Activated CD4-positive, alpha-beta T cell treated with anti-CD3 and anti-CD28 coated beads, Interleukin-2, amount 10 ng/mL, durations not matched to agents 7 days and 5 days (primary cell): ENCODE data around the gene NFATC2IP. TPM values are rescaled to one million over a fixed set of nuclear protein-coding genes. Genes with fewer than 3 reads are reported as not detected.
"Not testable (repeated sequence)": the region's sequence is repeated elsewhere in the genome, so short reads cannot be mapped to it uniquely, and the experiment has no call there.

ENCODE experiments used
- CTCF ChIA-PET: fragments of 350-600 bp; sonication (Branson Sonifier 250); formaldehyde crosslinking; loops from one replicate; lab custom pipeline; 2021; ENCODE audit warnings: antibody characterized with exemption; lab: Charles Lee
- POLR2A ChIA-PET: fragments of 350-600 bp; sonication (Branson Sonifier 250); formaldehyde crosslinking; loops from one replicate; lab custom pipeline; 2021; ENCODE audit warnings: antibody characterized with exemption; lab: Charles Lee
- DNase-seq: peaks from one replicate; pipeline ENCODE4 v3.0.0-alpha.2; 2020
- H3K27ac Mint-ChIP-seq: one replicate; pipeline ENCODE4 v1.8.0; 2021; ENCODE audit warnings: mild to moderate bottlenecking, moderate library complexity, mixed read lengths
- H3K27me3 Mint-ChIP-seq: one replicate; pipeline ENCODE4 v1.8.0; 2021; ENCODE audit warnings: mixed read lengths
- H3K36me3 Mint-ChIP-seq: one replicate; pipeline ENCODE4 v1.8.0; 2021; ENCODE audit warnings: low read depth, mixed read lengths
- H3K4me1 Mint-ChIP-seq: one replicate; pipeline ENCODE4 v1.8.0; 2021; ENCODE audit warnings: mixed read lengths
- H3K4me3 Mint-ChIP-seq: one replicate; pipeline ENCODE4 v1.8.0; 2021; ENCODE audit warnings: mild to moderate bottlenecking, moderate library complexity, mixed read lengths
- H3K9me3 Mint-ChIP-seq: one replicate; pipeline ENCODE4 v1.8.0; 2021; ENCODE audit warnings: mixed read lengths
- total RNA-seq, 2 experiments: library from RNA; stranded (reverse); gene quantifications; one replicate each; pipeline ENCODE4 v1.2.3, GENCODE V29; 2021

Gene NFATC2IP
- total RNA-seq, 2 experiments from 2014 or later, result 114 to 130 TPM

DNA sequence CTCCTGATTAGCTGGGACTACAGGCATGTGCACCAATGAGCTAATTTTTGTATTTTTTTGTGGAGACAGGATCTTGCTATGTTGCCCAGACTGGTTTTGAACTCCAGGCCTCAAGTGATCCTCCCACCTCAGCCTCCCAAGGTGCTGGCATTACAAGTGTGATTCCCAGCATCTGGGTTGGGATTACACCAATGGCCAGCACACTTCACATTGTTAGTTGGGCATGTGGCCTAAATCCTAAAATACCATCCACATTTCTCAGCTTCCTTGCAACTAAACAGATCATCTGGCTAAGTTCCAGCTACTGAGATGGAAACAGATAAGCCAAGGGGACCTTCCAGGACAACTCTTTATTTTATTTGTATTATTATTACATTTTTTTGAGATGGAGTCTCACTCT, 35.6 kb upstream of the NFATC2IP start:
- Mint-ChIP-seq H3K4me1 (no peaks in the 10 kb centered on the region), H3K27ac (no peak overlapping the region), H3K9me3 (no peaks in the 10 kb centered on the region), H3K36me3 (peaks cover 18% of the 10 kb centered on the region), H3K27me3 (no peaks in the 10 kb centered on the region), H3K4me3 (no peak overlapping the region)
- ChIA-PET POLR2A (interaction anchor here (0.5 to 0.6 kb wide), 2 partner anchors 64 to 103 kb away, joined by 3 read pairs; no protein-coding TSS in a partner anchor), CTCF (interaction anchor here (0.6 to 1.4 kb wide), 4 partner anchors 8 to 96 kb away, joined by 3 to 5 read pairs (median 4); no protein-coding TSS in a partner anchor)
- no peak for DNase-seq

GRCh38 chr16:28917095-28917494, 33.6 kb upstream of the NFATC2IP start:
- H3K27me3 Mint-ChIP-seq, result no peaks in the 10 kb centered on the region
- no peak for DNase-seq
- H3K4me3 Mint-ChIP-seq, result no peak overlapping the region
- no peaks in the 10 kb centered on the region for H3K4me1 Mint-ChIP-seq
- H3K36me3 Mint-ChIP-seq, result peaks cover 22% of the 10 kb centered on the region
- H3K9me3 Mint-ChIP-seq, result no peaks in the 10 kb centered on the region
- ChIA-PET POLR2A (no interaction called here), CTCF (interaction anchor here (3.2 kb wide), 1 partner anchor 28 kb away, joined by 16 read pairs; no protein-coding TSS in a partner anchor)
- H3K27ac Mint-ChIP-seq, result no peak overlapping the region

DNA sequence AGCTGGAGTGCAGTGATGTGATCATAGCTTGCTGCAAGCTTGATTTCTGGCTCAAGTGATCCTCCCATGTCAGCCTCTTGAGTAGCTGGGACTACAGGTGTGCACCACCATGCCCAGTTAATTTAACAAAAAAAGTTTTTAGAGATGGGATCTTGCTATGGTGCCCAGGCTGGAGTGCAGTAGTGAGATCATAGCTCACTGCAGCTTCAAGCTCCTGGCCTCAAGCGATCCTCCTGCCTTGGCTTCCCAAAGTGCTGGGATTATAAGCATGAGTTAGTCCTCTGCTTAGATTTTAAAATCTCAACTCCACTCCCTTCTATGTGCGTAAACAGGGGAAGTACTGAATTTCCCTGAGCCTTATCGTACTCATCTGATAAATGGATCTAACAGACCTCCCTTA, 32.0 kb upstream of the NFATC2IP start:
- peaks cover 4% of the 10 kb centered on the region for H3K4me1 Mint-ChIP-seq
- H3K27me3 Mint-ChIP-seq, result no peaks in the 10 kb centered on the region
- no peaks in the 10 kb centered on the region for H3K9me3 Mint-ChIP-seq
- DNase-seq, result no peak
- no peak overlapping the region for H3K27ac Mint-ChIP-seq
- no peak overlapping the region for H3K4me3 Mint-ChIP-seq
- ChIA-PET CTCF (interaction anchor here (0.8 to 3.2 kb wide), 4 partner anchors 11 to 26 kb away, joined by 3 to 16 read pairs (median 4); partner anchors contain the start of gene CD19), POLR2A (no interaction called here)
- H3K36me3 Mint-ChIP-seq, result peaks cover 26% of the 10 kb centered on the region

DNA sequence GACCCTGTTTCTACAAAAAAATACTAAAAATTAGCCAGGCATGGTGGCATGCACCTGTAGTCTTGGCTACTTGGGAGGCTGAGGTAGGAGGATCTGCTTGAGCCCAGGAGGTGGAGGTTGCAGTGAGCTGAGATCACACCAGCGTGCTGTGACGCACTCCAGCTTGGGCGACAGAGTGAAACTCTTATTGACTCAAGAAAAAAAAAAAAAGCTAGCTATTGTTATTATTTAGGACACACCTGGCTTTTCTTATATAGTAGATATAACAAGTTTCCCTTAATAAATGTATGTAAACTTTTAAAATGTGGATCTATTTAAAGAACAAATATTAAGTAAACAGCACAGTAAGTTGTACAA, 27.5 kb upstream of the NFATC2IP start:
- H3K9me3 Mint-ChIP-seq, result no peaks in the 10 kb centered on the region
- POLR2A ChIA-PET, result no interaction called here
- CTCF ChIA-PET, result interaction anchor here (0.6 to 1.5 kb wide), 8 partner anchors 9 to 283 kb away, joined by 3 to 4 read pairs (median 3); no protein-coding TSS in a partner anchor
- DNase-seq, result no peak
- H3K27ac Mint-ChIP-seq, result peak overlapping the region; percentile 67
- peak overlapping the region; percentile 52 for H3K4me3 Mint-ChIP-seq
- no peaks in the 10 kb centered on the region for H3K27me3 Mint-ChIP-seq
- H3K4me1 Mint-ChIP-seq, result peaks cover 22% of the 10 kb centered on the region
- H3K36me3 Mint-ChIP-seq, result peaks cover 17% of the 10 kb centered on the region

- H3K4me3 Mint-ChIP-seq, result peak overlapping the region; percentile 94
- no peak for DNase-seq
- H3K36me3 Mint-ChIP-seq, result peaks cover 15% of the 10 kb centered on the region
- H3K4me1 Mint-ChIP-seq, result peaks cover 22% of the 10 kb centered on the region
- no peaks in the 10 kb centered on the region for H3K27me3 Mint-ChIP-seq
- ChIA-PET CTCF (interaction anchor here (0.6 to 2.0 kb wide), 7 partner anchors 9 to 33 kb away, joined by 3 to 7 read pairs (median 3); no protein-coding TSS in a partner anchor), POLR2A (no interaction called here)
- no peaks in the 10 kb centered on the region for H3K9me3 Mint-ChIP-seq
- H3K27ac Mint-ChIP-seq, result peak overlapping the region; percentile 67
Measured at GRCh38 chr16:28923652-28924398, 26.9 kb upstream of the NFATC2IP start.

DNA sequence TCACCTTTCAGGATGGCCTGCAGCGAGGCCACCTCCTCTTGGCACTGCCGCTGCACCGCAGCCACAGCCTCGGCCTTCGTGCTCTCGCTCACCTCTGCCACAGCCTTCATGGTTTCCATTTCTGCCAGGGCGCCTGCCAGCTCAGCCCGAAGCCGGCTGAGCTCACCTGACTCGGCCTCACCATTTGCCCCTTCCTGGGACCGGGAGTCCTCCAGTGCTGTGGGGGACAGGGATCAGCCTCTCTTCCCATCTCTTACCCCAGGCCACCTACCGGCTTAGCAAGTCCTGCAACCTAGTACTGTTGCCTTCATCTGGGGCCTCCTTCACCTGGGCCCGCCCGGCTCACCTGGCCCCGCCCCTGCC, 26.4 kb upstream of the NFATC2IP start:
- H3K27ac Mint-ChIP-seq, result peak overlapping the region; percentile 99
- CTCF ChIA-PET, result interaction anchor here (0.8 to 2.0 kb wide), 3 partner anchors 9 to 21 kb away, joined by 3 to 7 read pairs (median 4); no protein-coding TSS in a partner anchor

GRCh38 chr16:28924762-28925385, 25.9 kb upstream of the NFATC2IP start, which contains the start of gene RABEP2:
TSS of gene RABEP2 (minus strand) at chr16:28925238. CDS start at chr16:28925163, 75 bp downstream.
- ChIA-PET CTCF (interaction anchor here (1.6 to 2.0 kb wide), 2 partner anchors 20 to 44 kb away, joined by 4 to 7 read pairs; no protein-coding TSS in a partner anchor), POLR2A (no interaction called here)
- no peaks in the 10 kb centered on the region for H3K27me3 Mint-ChIP-seq
- H3K36me3 Mint-ChIP-seq, result peaks cover 10% of the 10 kb centered on the region
- H3K4me3 Mint-ChIP-seq, result peak within 1 kb of the TSS; percentile 94
- peak within 1 kb of the TSS; percentile 99 for H3K27ac Mint-ChIP-seq
- peaks cover 23% of the 10 kb centered on the region for H3K4me1 Mint-ChIP-seq
- DNase-seq, result peak; percentile 95
- H3K9me3 Mint-ChIP-seq, result no peaks in the 10 kb centered on the region

More for the DNA sequence above, 26.4 kb upstream of the NFATC2IP start:
- Mint-ChIP-seq H3K9me3 (no peaks in the 10 kb centered on the region), H3K36me3 (peaks cover 15% of the 10 kb centered on the region), H3K27me3 (no peaks in the 10 kb centered on the region), H3K4me3 (peak overlapping the region; percentile 94), H3K4me1 (peaks cover 23% of the 10 kb centered on the region)
- no peak for DNase-seq
- POLR2A ChIA-PET, result no interaction called here

- Mint-ChIP-seq H3K4me3 (peak overlapping the region; percentile 94), H3K27me3 (no peaks in the 10 kb centered on the region), H3K36me3 (peaks cover 10% of the 10 kb centered on the region), H3K9me3 (no peaks in the 10 kb centered on the region), H3K4me1 (peaks cover 27% of the 10 kb centered on the region), H3K27ac (peak overlapping the region; percentile 99)
- CTCF ChIA-PET, result interaction anchor here (1.0 to 2.0 kb wide), 4 partner anchors 20 to 80 kb away, joined by 4 to 9 read pairs (median 6); partner anchors contain the start of gene TUFM
- DNase-seq, result peak; percentile 87
- POLR2A ChIA-PET, result no interaction called here
Measured at GRCh38 chr16:28925386-28926228, 25.1 kb upstream of the NFATC2IP start.

DNA sequence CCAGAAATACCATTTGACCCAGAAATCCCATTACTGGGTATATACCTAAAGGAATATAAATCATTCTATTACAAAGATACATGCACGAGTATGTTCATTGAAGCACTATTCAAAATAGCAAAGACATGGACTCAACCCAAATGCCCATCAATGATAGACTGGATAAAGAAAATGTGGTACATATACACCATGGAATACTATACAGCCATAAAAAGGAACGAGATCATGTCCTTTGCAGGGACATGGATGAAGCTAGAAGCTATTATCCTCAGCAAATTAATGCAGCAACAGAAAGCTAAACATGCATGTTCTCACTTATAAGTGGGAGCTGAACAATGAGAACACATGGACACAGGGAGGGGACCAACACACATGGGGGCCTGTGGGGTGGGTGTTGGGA, 24.5 kb upstream of the NFATC2IP start:
- H3K27me3 Mint-ChIP-seq, POLR2A ChIA-PET, H3K9me3 Mint-ChIP-seq, H3K36me3 Mint-ChIP-seq, DNase-seq: not testable (repeated sequence)
- CTCF ChIA-PET, result interaction anchor here (1.0 to 1.8 kb wide), 3 partner anchors 19 to 80 kb away, joined by 4 to 9 read pairs (median 4); partner anchors contain the start of gene TUFM
- peak overlapping the region; percentile 99 for H3K27ac Mint-ChIP-seq
- peak overlapping the region; percentile 94 for H3K4me3 Mint-ChIP-seq
- H3K4me1 Mint-ChIP-seq, result peaks cover 33% of the 10 kb centered on the region

DNA sequence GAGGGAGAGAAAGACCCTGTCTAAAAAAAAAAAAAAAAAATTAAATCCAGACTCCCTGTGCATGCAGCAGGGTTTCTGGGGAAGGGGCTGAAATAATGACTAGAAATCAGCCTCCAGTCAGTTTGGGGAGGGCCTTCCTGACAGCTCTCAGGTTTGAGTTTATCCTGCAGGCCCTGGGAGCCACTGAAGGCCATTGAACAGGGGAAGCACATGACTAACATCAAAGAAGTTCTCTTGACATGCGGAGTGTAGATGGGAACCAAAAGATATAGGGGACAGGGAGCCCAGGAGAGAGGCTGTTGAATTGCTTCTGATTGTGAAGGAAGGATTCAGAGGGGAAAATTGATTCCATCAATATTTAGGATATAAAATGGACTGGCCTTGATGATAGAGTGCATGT, 22.9 kb upstream of the NFATC2IP start:
- CTCF ChIA-PET, result interaction anchor here (0.7 to 1.8 kb wide), 4 partner anchors 17 to 360 kb away, joined by 3 to 9 read pairs (median 6); no protein-coding TSS in a partner anchor
- no peak overlapping the region for H3K27ac Mint-ChIP-seq

DNA sequence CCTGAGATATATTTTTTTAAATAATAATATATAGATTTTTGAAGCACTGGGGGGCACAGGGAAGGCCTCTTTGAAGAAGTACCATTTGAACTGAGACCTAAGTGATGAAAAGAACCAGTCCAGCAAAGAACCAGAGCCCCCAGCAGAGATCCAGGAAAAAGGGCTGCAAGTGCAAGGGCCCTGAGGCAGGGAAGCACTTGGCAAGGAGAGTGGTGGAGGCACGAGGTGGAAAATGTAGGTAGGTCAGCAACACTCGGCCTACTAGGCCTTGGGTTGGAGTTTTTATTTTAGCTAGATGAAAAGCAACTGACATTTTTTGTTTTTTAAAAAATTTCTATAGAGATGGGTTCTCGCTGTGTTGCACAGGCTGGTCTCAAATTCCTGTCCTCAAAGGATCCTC, 20.5 kb upstream of the NFATC2IP start:
- H3K4me1 Mint-ChIP-seq, result peaks cover 29% of the 10 kb centered on the region
- no peak for DNase-seq
- no peak overlapping the region for H3K27ac Mint-ChIP-seq
- ChIA-PET CTCF (interaction anchor here (1.0 to 3.6 kb wide), 3 partner anchors 12 to 43 kb away, joined by 3 to 30 read pairs (median 4); no protein-coding TSS in a partner anchor), POLR2A (no interaction called here)
- no peaks in the 10 kb centered on the region for H3K9me3 Mint-ChIP-seq
- H3K27me3 Mint-ChIP-seq, result no peaks in the 10 kb centered on the region
- no peak overlapping the region for H3K4me3 Mint-ChIP-seq
- H3K36me3 Mint-ChIP-seq, result no peaks in the 10 kb centered on the region

More for the DNA sequence above, 22.9 kb upstream of the NFATC2IP start:
- H3K36me3 Mint-ChIP-seq, result peaks cover 5% of the 10 kb centered on the region
- peaks cover 33% of the 10 kb centered on the region for H3K4me1 Mint-ChIP-seq
- H3K9me3 Mint-ChIP-seq, result no peaks in the 10 kb centered on the region
- DNase-seq, result no peak
- no peak overlapping the region for H3K4me3 Mint-ChIP-seq
- no peaks in the 10 kb centered on the region for H3K27me3 Mint-ChIP-seq
- POLR2A ChIA-PET, result interaction anchor here (0.7 kb wide), 1 partner anchor 22 kb away, joined by 3 read pairs; no protein-coding TSS in a partner anchor

- Mint-ChIP-seq H3K36me3 (no peaks in the 10 kb centered on the region), H3K27ac (peak overlapping the region; percentile 73), H3K4me1 (peaks cover 32% of the 10 kb centered on the region), H3K9me3 (no peaks in the 10 kb centered on the region), H3K27me3 (no peaks in the 10 kb centered on the region), H3K4me3 (no peak overlapping the region)
- no peak for DNase-seq
- CTCF ChIA-PET, result interaction anchor here (0.6 to 3.6 kb wide), 3 partner anchors 13 to 83 kb away, joined by 3 to 30 read pairs (median 3); no protein-coding TSS in a partner anchor
- POLR2A ChIA-PET, result no interaction called here
Measured at GRCh38 chr16:28930652-28931051, 20.1 kb upstream of the NFATC2IP start.
